WTC11 (cell line): ENCODE results near the gene HACD3. TPM values are rescaled to one million over a fixed set of nuclear protein-coding genes. Genes with fewer than 3 reads are reported as not detected.

Experiments
- ATAC-seq: fragments of 200-7000 bp; cut with Tn5 transposase; 2 replicates; pipeline ENCODE4 v1.10.0; 2021; ENCODE audit warnings: mild to moderate bottlenecking, moderate library complexity
- CTCF ChIA-PET: fragments of 300-600 bp; sonication (Branson Sonifier 250); formaldehyde crosslinking; loops from one replicate; lab custom pipeline; 2021; ENCODE audit warnings: antibody characterized with exemption; lab: Charles Lee
- POLR2A ChIA-PET: fragments of 350-600 bp; sonication (Branson Sonifier 250); formaldehyde crosslinking; loops from one replicate; lab custom pipeline; 2021; ENCODE audit warnings: antibody characterized with exemption; lab: Charles Lee
- DNase-seq: peaks from one replicate; pipeline ENCODE4 v3.0.0; 2021; ENCODE audit warnings: low spot score
- H3K27ac Mint-ChIP-seq: 2 replicates; pipeline ENCODE4 v1.8.0; 2021; ENCODE audit warnings: mixed read lengths
- H3K27me3 Mint-ChIP-seq: 2 replicates; pipeline ENCODE4 v1.8.0; 2021; ENCODE audit warnings: low read depth, mild to moderate bottlenecking, moderate library complexity, mixed read lengths
- H3K36me3 Mint-ChIP-seq: 2 replicates; pipeline ENCODE4 v1.8.0; 2021; ENCODE audit warnings: mixed read lengths
- H3K4me1 Mint-ChIP-seq: 2 replicates; pipeline ENCODE4 v1.8.0; 2022; ENCODE audit warnings: mixed read lengths
- H3K4me3 Mint-ChIP-seq: 2 replicates; pipeline ENCODE4 v1.8.0; 2021; ENCODE audit warnings: mild to moderate bottlenecking, moderate library complexity, mixed read lengths
- H3K9me3 Mint-ChIP-seq: 2 replicates; pipeline ENCODE4 v1.8.0; 2021; ENCODE audit warnings: mixed read lengths
- CTCF ChIP-seq: fragments of 200-600 bp; IDR thresholded peaks from 2 replicates; pipeline ENCODE4 v1.8.0; 2022; ENCODE audit warnings: antibody characterized with exemption
- E2F4 ChIP-seq: sonication (generic); formaldehyde crosslinking; IDR thresholded peaks from 2 replicates; pipeline ENCODE4 v1.8.1; 2022; ENCODE audit warnings: low read depth, mild to moderate bottlenecking, moderate library complexity, missing genetic modification reagents, borderline replicate concordance
- ELF4 ChIP-seq: sonication (generic); formaldehyde crosslinking; IDR thresholded peaks from 2 replicates; pipeline ENCODE4 v1.8.1; 2022; ENCODE audit warnings: low read depth, mild to moderate bottlenecking, moderate library complexity, missing genetic modification reagents
- EMX1 ChIP-seq: fragments of 250-450 bp; sonication (Bioruptor Pico); IDR thresholded peaks from 2 replicates; pipeline ENCODE4 v1.8.0; 2021; ENCODE audit warnings: mild to moderate bottlenecking
- ETV6 ChIP-seq: sonication (generic); formaldehyde crosslinking; IDR thresholded peaks from 2 replicates; pipeline ENCODE4 v1.8.1; 2022; ENCODE audit warnings: mild to moderate bottlenecking, missing genetic modification reagents
- GABPB1 ChIP-seq: sonication (generic); formaldehyde crosslinking; IDR thresholded peaks from 2 replicates; pipeline ENCODE4 v1.8.1; 2023; ENCODE audit warnings: mild to moderate bottlenecking, missing genetic modification reagents
- IRF1 ChIP-seq: sonication (generic); formaldehyde crosslinking; IDR thresholded peaks from 2 replicates; pipeline ENCODE4 v1.8.0; 2023; ENCODE audit warnings: missing genetic modification reagents
- KAT7 ChIP-seq: sonication (generic); formaldehyde crosslinking; IDR thresholded peaks from 2 replicates; pipeline ENCODE4 v1.8.1; 2023; ENCODE audit warnings: missing genetic modification reagents, mild to moderate bottlenecking, borderline replicate concordance
- NR3C1 ChIP-seq: sonication (generic); formaldehyde crosslinking; conservative IDR thresholded peaks from 2 replicates; pipeline ENCODE4 v1.8.1; 2023; ENCODE audit warnings: low read depth, mild to moderate bottlenecking, missing genetic modification reagents
- RELA ChIP-seq: sonication (generic); formaldehyde crosslinking; IDR thresholded peaks from 2 replicates; pipeline ENCODE4 v1.8.1; 2022; ENCODE audit warnings: missing genetic modification reagents, mild to moderate bottlenecking, borderline replicate concordance
- SMAD3 ChIP-seq: sonication (generic); formaldehyde crosslinking; IDR thresholded peaks from 2 replicates; pipeline ENCODE4 v1.8.0; 2022; ENCODE audit warnings: missing genetic modification reagents, mild to moderate bottlenecking, borderline replicate concordance
- ZNF219 ChIP-seq: sonication (generic); formaldehyde crosslinking; IDR thresholded peaks from 2 replicates; pipeline ENCODE4 v1.8.0; 2023; ENCODE audit warnings: missing genetic modification reagents, mild to moderate bottlenecking, borderline replicate concordance
- ZNF396 ChIP-seq: fragments of 250-450 bp; sonication (Bioruptor Pico); IDR thresholded peaks from 2 replicates; pipeline ENCODE4 v1.8.0; 2021; ENCODE audit warnings: mild to moderate bottlenecking, moderate library complexity, borderline replicate concordance
- ZNF423 ChIP-seq: fragments of 250-450 bp; sonication (Bioruptor Pico); IDR thresholded peaks from 2 replicates; pipeline ENCODE4 v2.1.2; 2022; ENCODE audit warnings: mild to moderate bottlenecking, moderate library complexity
- ZSCAN18 ChIP-seq: fragments of 250-450 bp; sonication (Bioruptor Pico); IDR thresholded peaks from 2 replicates; pipeline ENCODE4 v2.1.2; 2022; ENCODE audit warnings: mild to moderate bottlenecking, moderate library complexity
- total RNA-seq: library from RNA; stranded (reverse); gene quantifications from 3 replicates; pipeline ENCODE4 v1.2.3, GENCODE V29; 2021
- TF ChIP-seq, protein P1 (sequence below): sonication (generic); formaldehyde crosslinking; IDR thresholded peaks from 2 replicates; pipeline ENCODE4 v1.8.0; 2022; ENCODE audit warnings: missing genetic modification reagents
- TF ChIP-seq, protein P2 (sequence below): sonication (generic); formaldehyde crosslinking; IDR thresholded peaks from 2 replicates; pipeline ENCODE4 v1.8.1; 2022; ENCODE audit warnings: mild to moderate bottlenecking, missing genetic modification reagents, moderate library complexity, borderline replicate concordance

Gene HACD3
- total RNA-seq, 1 experiment from 2014 or later = 95.9 TPM

GRCh38 chr15:65509321-65509720, 20.9 kb upstream of the HACD3 start:
- Mint-ChIP-seq H3K36me3 (peaks cover 23% of the 10 kb centered on the region), H3K27me3 (no peaks in the 10 kb centered on the region), H3K4me1 (no peaks in the 10 kb centered on the region), H3K4me3 (no peak overlapping the region), H3K27ac (0 out of 2 replicates have a peak overlapping the region, but pooled peaks have one; percentile 37), H3K9me3 (no peaks in the 10 kb centered on the region)
- ChIA-PET CTCF (no interaction called here), POLR2A (no interaction called here)
- TF ChIP-seq RELA (no peak), ETV6 (no peak), KAT7 (CRISPR knock-in tag) (no peak), ZNF219 (no peak), EMX1 (CRISPR knock-in tag) (no peak), E2F4 (CRISPR knock-in tag) (no peak), ZNF423 (CRISPR knock-in tag) (no peak), ZSCAN18 (CRISPR knock-in tag) (no peak)
- DNase-seq (no peak), ATAC-seq (no peak)

DNA sequence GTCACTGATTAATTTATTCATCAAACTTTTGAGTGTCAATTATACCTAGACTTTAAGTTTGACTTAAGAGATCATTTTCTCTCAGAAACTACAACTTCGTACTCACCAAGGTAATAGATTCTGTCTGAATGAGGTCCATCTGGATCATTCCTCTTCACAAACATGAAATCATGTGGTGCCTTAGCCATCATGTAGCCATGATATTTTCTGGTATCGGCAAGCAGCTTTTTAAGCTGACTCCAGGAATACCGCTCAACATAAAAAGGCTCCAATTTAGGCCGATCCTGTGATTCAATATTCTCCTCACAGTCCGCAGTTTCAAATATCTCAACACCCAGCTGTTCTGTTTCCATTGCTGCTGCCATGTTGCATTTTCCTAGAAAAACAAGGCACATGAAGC, 18.1 kb upstream of the HACD3 start:
- peaks cover 13% of the 10 kb centered on the region for H3K36me3 Mint-ChIP-seq
- peaks cover 8% of the 10 kb centered on the region for H3K4me1 Mint-ChIP-seq
- CTCF ChIA-PET = no interaction called here
- TF ChIP-seq GABPB1 (no peak), NR3C1 (CRISPR knock-in tag) (no peak), SMAD3 (CRISPR knock-in tag) (no peak), ETV6 (no peak), ELF4 (CRISPR knock-in tag) (no peak)
- TF ChIP-seq, protein P1, sequence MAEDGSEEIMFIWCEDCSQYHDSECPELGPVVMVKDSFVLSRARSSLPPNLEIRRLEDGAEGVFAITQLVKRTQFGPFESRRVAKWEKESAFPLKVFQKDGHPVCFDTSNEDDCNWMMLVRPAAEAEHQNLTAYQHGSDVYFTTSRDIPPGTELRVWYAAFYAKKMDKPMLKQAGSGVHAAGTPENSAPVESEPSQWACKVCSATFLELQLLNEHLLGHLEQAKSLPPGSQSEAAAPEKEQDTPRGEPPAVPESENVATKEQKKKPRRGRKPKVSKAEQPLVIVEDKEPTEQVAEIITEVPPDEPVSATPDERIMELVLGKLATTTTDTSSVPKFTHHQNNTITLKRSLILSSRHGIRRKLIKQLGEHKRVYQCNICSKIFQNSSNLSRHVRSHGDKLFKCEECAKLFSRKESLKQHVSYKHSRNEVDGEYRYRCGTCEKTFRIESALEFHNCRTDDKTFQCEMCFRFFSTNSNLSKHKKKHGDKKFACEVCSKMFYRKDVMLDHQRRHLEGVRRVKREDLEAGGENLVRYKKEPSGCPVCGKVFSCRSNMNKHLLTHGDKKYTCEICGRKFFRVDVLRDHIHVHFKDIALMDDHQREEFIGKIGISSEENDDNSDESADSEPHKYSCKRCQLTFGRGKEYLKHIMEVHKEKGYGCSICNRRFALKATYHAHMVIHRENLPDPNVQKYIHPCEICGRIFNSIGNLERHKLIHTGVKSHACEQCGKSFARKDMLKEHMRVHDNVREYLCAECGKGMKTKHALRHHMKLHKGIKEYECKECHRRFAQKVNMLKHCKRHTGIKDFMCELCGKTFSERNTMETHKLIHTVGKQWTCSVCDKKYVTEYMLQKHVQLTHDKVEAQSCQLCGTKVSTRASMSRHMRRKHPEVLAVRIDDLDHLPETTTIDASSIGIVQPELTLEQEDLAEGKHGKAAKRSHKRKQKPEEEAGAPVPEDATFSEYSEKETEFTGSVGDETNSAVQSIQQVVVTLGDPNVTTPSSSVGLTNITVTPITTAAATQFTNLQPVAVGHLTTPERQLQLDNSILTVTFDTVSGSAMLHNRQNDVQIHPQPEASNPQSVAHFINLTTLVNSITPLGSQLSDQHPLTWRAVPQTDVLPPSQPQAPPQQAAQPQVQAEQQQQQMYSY (CRISPR knock-in tag) = no peak
- no peaks in the 10 kb centered on the region for H3K27me3 Mint-ChIP-seq
- H3K4me3 Mint-ChIP-seq = no peak overlapping the region
- H3K27ac Mint-ChIP-seq = no peak overlapping the region
- ATAC-seq (no peak), DNase-seq (no peak)
- POLR2A ChIA-PET = interaction anchor here (0.6 kb wide), 1 partner anchor 11 kb away, joined by 3 read pairs; no protein-coding TSS in a partner anchor
- no peaks in the 10 kb centered on the region for H3K9me3 Mint-ChIP-seq

DNA sequence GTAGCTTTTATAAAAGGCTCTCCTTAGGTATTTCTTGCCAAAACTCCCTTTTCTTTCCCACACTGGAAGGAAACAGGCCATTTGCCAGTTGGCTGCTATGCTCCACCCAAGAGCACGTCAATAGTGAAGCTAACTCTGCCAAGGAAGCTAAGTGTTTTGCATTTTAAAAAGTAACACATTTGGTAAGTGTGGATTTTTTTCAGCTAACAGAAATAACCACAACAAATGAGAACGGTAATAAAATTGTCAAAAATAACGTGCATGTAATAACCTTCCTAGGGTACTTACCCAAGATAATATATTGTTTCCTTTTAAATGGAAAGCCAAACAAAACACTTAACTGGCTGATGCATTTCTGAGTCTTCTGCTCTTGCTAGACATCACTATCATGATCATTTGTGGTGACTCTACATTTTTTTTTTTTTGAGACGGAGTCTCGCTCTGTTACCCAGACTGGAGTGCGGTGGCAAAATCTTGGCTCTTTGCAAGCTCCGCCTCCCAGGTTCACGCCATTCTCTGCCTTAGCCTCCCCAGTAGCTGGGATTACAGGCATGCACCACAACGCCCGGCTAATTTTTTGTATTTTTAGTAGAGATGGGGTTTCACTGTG, 17.4 kb upstream of the HACD3 start:
- H3K4me1 Mint-ChIP-seq = peaks cover 11% of the 10 kb centered on the region
- ATAC-seq = no peak
- TF ChIP-seq E2F4 (CRISPR knock-in tag) = no peak
- no peak for TF ChIP-seq ZNF396 (CRISPR knock-in tag)
- no peak for TF ChIP-seq CTCF
- TF ChIP-seq IRF1 (CRISPR knock-in tag) = no peak
- TF ChIP-seq, protein P2, sequence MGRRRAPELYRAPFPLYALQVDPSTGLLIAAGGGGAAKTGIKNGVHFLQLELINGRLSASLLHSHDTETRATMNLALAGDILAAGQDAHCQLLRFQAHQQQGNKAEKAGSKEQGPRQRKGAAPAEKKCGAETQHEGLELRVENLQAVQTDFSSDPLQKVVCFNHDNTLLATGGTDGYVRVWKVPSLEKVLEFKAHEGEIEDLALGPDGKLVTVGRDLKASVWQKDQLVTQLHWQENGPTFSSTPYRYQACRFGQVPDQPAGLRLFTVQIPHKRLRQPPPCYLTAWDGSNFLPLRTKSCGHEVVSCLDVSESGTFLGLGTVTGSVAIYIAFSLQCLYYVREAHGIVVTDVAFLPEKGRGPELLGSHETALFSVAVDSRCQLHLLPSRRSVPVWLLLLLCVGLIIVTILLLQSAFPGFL (CRISPR knock-in tag) = no peak
- H3K36me3 Mint-ChIP-seq = peaks cover 13% of the 10 kb centered on the region
- no peaks in the 10 kb centered on the region for H3K27me3 Mint-ChIP-seq
- H3K4me3 Mint-ChIP-seq = no peak overlapping the region
- CTCF ChIA-PET = no interaction called here
- H3K27ac Mint-ChIP-seq = no peak overlapping the region
- POLR2A ChIA-PET = interaction anchor here (1.1 kb wide), 1 partner anchor 356 kb away, joined by 4 read pairs; the partner anchor contains the start of gene RAB11A
- no peaks in the 10 kb centered on the region for H3K9me3 Mint-ChIP-seq
- no peak for DNase-seq
